Neural crest cell (in vitro differentiated cells): ENCODE results near the gene RPS6KB2. TPM values are rescaled to one million over a fixed set of nuclear protein-coding genes. Genes with fewer than 3 reads are reported as not detected.
"Not testable (repeated sequence)": the region's sequence is repeated elsewhere in the genome, so short reads cannot be mapped to it uniquely, and the experiment has no call there.

Experiments used
- DNase-seq: peaks from one replicate; pipeline ENCODE4 v3.0.0; 2021; ENCODE audit warnings: low read depth, mixed read lengths, low spot score
- H3K27ac Mint-ChIP-seq: one replicate; pipeline ENCODE4 v1.8.0; 2021; ENCODE audit warnings: mild to moderate bottlenecking, mixed read lengths; ENCODE audit not compliant: unreplicated experiment
- H3K27me3 Mint-ChIP-seq: 2 replicates; pipeline ENCODE4 v1.8.0; 2021; ENCODE audit warnings: low read depth, mild to moderate bottlenecking, mixed read lengths
- H3K36me3 Mint-ChIP-seq: 2 replicates; pipeline ENCODE4 v1.8.0; 2021; ENCODE audit warnings: low read depth, mild to moderate bottlenecking, mixed read lengths
- H3K4me1 Mint-ChIP-seq: 2 replicates; pipeline ENCODE4 v1.8.0; 2021; ENCODE audit warnings: mixed read lengths
- H3K4me3 Mint-ChIP-seq: one replicate; pipeline ENCODE4 v1.8.0; 2021; ENCODE audit warnings: mild to moderate bottlenecking, mixed read lengths
- H3K9me3 Mint-ChIP-seq: 2 replicates; pipeline ENCODE4 v1.8.0; 2021; ENCODE audit warnings: mixed read lengths
- total RNA-seq: library from RNA; stranded (reverse); gene quantifications from 2 replicates; pipeline ENCODE4 v1.2.1, GENCODE V29; 2021
- TF ChIP-seq, protein P1 (sequence below): fragments of 200-600 bp; sonication (generic); conservative IDR thresholded peaks from 2 replicates; pipeline ENCODE4 v1.5.0; 2021; ENCODE audit warnings: antibody characterized with exemption, mild to moderate bottlenecking

RPS6KB2 gene
- total RNA-seq, 1 donor from 2014 or later = 55.0 TPM

DNA sequence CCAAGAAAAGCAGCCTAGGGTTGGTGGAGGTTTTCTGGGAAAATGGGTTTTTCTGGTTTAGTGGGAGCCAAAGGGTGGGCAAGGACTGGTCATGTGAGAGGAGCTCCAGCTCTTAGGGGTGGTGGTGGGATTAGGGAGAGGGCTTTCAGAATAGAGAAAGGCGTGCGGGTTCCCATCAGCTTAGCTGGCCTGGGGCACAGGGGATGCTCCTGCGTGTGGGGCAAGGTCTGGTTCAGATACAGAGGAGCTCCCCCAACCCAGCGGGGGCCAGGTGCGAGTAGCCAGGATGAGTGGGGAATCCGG, 40.1 kb downstream of the RPS6KB2 start:
- Mint-ChIP-seq H3K9me3 (no peaks in the 10 kb centered on the region), H3K4me1 (peaks cover 14% of the 10 kb centered on the region), H3K27ac (no peak overlapping the region), H3K36me3 (no peaks in the 10 kb centered on the region), H3K4me3 (peak overlapping the region; percentile 92), H3K27me3 (peaks cover 2% of the 10 kb centered on the region)
- DNase-seq = no peak
- TF ChIP-seq, protein P1, sequence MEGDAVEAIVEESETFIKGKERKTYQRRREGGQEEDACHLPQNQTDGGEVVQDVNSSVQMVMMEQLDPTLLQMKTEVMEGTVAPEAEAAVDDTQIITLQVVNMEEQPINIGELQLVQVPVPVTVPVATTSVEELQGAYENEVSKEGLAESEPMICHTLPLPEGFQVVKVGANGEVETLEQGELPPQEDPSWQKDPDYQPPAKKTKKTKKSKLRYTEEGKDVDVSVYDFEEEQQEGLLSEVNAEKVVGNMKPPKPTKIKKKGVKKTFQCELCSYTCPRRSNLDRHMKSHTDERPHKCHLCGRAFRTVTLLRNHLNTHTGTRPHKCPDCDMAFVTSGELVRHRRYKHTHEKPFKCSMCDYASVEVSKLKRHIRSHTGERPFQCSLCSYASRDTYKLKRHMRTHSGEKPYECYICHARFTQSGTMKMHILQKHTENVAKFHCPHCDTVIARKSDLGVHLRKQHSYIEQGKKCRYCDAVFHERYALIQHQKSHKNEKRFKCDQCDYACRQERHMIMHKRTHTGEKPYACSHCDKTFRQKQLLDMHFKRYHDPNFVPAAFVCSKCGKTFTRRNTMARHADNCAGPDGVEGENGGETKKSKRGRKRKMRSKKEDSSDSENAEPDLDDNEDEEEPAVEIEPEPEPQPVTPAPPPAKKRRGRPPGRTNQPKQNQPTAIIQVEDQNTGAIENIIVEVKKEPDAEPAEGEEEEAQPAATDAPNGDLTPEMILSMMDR = no peak

- H3K4me1 Mint-ChIP-seq = peaks cover 14% of the 10 kb centered on the region
- no peaks in the 10 kb centered on the region for H3K36me3 Mint-ChIP-seq
- H3K27me3 Mint-ChIP-seq = peaks cover 2% of the 10 kb centered on the region
- TF ChIP-seq, protein P1 = peak; percentile 56
- DNase-seq = peak; percentile 95
- no peaks in the 10 kb centered on the region for H3K9me3 Mint-ChIP-seq
- peak within 1 kb of the TSS; percentile 92 for H3K4me3 Mint-ChIP-seq
- H3K27ac Mint-ChIP-seq = peak within 1 kb of the TSS; percentile 50
Measured at GRCh38 chr11:67468759-67469507, 40.6 kb downstream of the RPS6KB2 start, which contains the start of gene TMEM134. TSS of gene TMEM134 (minus strand) at chr11:67469251. CDS start at chr11:67469192, 59 bp downstream.

GRCh38 chr11:67469508-67469811, 41.2 kb downstream of the RPS6KB2 start:
- Mint-ChIP-seq H3K27ac (peak overlapping the region; percentile 50), H3K27me3 (peaks cover 2% of the 10 kb centered on the region), H3K36me3 (no peaks in the 10 kb centered on the region), H3K4me1 (peaks cover 14% of the 10 kb centered on the region), H3K9me3 (no peaks in the 10 kb centered on the region), H3K4me3 (peak overlapping the region; percentile 77)
- TF ChIP-seq, protein P1 = peak; percentile 7
- no peak for DNase-seq

DNA sequence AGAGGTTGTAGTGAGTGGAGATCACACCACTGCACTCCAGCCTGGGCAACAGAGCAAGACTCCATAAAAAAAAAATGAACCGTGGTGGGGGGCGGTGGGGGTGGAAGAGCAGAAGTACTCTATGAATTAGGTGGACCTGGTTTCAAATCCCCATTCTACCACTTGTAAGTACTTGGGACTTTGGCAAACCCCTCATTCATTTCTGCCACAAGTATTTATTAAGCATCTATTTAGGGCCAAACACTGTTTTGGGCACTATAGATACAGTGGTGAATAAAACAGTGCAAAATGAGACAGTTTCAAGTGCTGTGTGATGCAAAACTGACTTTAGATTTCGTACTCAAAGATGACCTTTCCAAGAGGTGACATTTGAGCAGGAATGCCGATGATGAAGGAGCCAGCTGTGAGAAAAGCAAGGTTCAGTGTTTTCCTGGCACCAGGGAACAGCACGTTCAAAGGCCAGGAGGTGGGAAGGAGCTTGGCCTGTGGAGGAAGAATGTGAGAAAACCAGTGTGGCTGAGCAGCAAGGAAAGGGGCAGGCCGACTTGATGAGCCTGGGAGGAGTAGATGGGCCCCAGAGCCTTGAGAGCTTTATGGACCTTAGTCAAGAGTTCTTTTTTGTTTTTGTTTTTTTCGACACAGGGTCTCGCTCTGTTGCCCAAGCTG, 42.2 kb downstream of the RPS6KB2 start:
- no peaks in the 10 kb centered on the region for H3K9me3 Mint-ChIP-seq
- DNase-seq = no peak
- peaks cover 10% of the 10 kb centered on the region for H3K4me1 Mint-ChIP-seq
- no peaks in the 10 kb centered on the region for H3K36me3 Mint-ChIP-seq
- peak overlapping the region; percentile 77 for H3K4me3 Mint-ChIP-seq
- TF ChIP-seq, protein P1 = no peak
- H3K27me3 Mint-ChIP-seq = peaks cover 2% of the 10 kb centered on the region
- H3K27ac Mint-ChIP-seq = no peak overlapping the region

DNA sequence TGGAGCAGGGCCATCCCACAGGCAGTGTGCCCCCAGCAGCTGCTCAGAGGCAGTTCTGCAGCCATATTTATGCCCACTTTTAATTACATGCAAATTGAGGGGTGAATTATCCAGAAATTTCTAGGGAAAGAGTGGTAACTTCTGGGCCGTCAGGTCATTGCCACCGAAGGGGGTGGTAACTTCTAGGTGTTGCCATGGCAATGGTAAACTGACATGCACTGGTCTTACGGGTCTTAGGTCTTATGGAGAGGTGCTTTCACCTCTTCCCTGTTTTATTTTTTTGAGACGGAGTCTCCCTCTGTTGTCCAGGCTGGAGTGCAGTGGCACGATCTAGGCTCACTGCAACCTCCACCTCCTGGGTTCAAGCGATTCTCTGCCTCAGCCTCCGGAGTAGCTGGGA, 44.6 kb downstream of the RPS6KB2 start:
- no peak overlapping the region for H3K4me3 Mint-ChIP-seq
- DNase-seq = no peak
- H3K4me1 Mint-ChIP-seq = peaks cover 9% of the 10 kb centered on the region
- H3K9me3 Mint-ChIP-seq = peaks cover 3% of the 10 kb centered on the region
- H3K27me3 Mint-ChIP-seq = peaks cover 2% of the 10 kb centered on the region
- peaks cover 3% of the 10 kb centered on the region for H3K36me3 Mint-ChIP-seq
- TF ChIP-seq, protein P1 = no peak
- no peak overlapping the region for H3K27ac Mint-ChIP-seq

- DNase-seq, H3K27ac Mint-ChIP-seq, H3K4me1 Mint-ChIP-seq, H3K4me3 Mint-ChIP-seq, H3K27me3 Mint-ChIP-seq, H3K9me3 Mint-ChIP-seq, H3K36me3 Mint-ChIP-seq: not testable (repeated sequence)
Measured at GRCh38 chr11:67476692-67477091, 48.4 kb downstream of the RPS6KB2 start.

GRCh38 chr11:67477344-67478050, 49.2 kb downstream of the RPS6KB2 start:
- H3K27me3 Mint-ChIP-seq, H3K27ac Mint-ChIP-seq, H3K36me3 Mint-ChIP-seq, DNase-seq, H3K4me1 Mint-ChIP-seq, H3K9me3 Mint-ChIP-seq, H3K4me3 Mint-ChIP-seq: not testable (repeated sequence)
